KG1 (cell line): ENCODE data around the gene UFL1.

Source experiments
- DNase-seq: peaks from one replicate; lab custom pipeline; 2025; lab: John Stamatoyannopoulos, UW

UFL1 gene

DNA sequence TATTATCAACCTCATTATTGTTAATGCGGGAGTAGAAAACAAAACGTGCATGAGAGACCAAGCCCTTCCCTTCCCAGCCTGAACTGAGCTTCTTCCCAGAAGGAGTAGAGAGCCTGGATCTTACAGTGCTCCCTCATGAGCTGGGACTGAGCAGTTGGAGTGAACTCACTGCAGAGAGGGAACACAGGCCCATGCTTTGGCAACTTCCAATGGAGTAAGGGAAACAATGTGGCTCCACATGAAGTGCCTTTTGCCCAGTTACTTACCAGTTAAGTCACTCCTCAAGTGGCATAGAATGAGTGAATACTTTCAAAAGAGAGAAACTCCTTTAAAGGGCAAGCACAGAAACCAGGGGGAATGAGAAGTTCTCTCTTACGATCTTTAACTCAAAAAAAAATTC is 53.8 kb downstream of the UFL1 start:
- DNase-seq = no peak

DNA sequence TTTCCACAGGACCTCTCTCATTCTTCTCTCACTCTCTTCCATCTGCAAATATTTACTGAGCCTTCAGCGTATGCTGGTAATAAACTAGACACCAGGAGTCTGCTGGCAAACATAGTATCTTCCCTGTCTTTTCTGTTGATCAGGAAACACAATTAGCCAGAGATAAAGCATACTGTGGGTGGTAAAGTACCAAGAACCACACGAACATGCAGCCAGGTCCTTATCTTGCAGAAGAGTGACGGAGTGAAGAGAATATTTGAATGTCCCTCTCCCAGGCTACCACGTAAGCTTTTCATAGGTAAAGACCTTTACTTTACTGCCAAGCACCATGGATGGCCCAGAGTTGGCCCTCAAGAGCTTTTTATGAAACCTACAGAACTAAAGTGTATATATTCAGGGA is 54.6 kb downstream of the UFL1 start:
- DNase-seq = no peak

DNA sequence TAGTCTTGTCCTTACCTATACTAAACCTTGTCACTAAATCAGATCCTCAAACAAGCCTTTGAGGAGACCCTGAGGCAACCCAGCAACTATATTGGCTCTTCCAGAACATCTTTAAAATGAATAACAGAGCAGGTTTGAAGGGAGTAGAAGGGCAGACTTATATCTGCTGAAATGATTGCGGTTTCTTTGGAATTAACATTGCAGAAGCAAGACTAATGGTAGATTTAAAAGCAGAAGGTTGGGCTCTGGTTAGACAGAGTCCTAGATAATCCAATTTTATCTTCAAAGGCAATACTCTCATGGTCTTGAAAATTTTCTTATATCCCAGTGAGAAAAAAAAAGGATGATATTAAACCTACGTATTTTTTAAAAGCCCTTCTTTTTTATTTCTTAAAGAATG is 60.4 kb downstream of the UFL1 start:
- no peak for DNase-seq

DNA sequence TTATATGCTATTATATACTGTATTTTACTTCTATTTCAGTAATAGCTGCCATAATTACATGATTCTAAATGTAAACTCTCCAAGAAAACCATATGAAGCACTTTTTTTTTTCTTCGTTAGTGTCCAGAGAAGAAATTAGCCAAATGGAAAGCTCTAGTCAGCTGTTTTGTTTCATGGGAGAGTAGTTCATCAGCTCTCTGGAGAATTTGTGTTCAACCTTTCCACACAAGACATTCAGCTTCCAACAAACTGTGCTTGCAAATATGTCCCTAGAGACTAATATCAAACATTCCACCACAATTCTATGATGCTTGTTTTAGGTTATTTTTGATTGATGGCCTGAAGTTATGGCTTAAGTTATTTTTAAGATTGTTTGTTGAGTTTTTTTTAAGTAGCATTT is 60.8 kb downstream of the UFL1 start:
- DNase-seq = no peak

DNA sequence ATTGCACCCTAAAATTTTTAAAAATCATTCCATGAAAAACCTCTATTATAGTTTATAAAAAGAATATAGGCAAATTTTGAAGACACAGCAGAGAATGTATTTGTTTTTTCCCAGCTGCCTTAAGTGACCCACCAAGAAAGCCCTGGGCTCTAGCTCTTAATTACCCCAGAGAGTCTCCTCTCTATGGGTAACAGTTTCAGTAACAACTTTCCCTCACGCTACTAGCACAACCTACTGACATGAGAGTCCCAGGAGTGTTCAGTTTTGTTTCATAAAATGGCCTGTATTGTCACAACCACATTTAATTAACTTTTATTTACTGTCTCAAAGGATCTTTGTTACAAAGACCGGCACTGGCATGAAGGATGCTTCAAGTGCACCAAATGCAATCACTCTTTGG is 82.8 kb downstream of the UFL1 start:
- no peak for DNase-seq
